NCI-H526 treated with DMSO at 0.1 percent for 48 hours (cell line): Measurements from ENCODE around the gene KLHL29.

Experiments
- DNase-seq: peaks from one replicate; lab custom pipeline; 2025; lab: John Stamatoyannopoulos, UW

The KLHL29 gene

DNA sequence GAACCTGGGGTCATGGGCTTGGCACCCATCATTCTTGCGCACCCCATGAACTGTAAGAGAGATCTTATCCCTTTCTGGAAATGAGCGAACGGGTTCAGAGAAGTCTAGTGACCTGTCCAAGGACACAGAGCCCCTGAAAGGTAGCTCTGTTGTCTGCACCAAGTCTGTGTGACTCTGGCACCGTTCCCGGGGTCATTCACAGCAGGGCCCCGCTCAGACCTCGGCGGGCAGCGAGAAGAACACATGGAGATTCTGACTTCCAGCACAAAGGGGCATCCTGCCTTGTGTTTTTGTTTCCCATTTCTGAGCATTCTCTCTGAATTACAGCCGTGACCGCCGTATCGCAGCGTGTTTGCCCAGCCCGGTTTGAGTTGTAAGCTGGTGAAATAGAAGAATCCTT lies 231.7 kb downstream of the KLHL29 start:
- DNase-seq: no peak

- no peak for DNase-seq
These were observed 232.3 kb downstream of the KLHL29 start for GRCh38 chr2:23617167-23617810.

- no peak for DNase-seq
These were observed 232.8 kb downstream of the KLHL29 start for GRCh38 chr2:23617811-23618215.

DNA sequence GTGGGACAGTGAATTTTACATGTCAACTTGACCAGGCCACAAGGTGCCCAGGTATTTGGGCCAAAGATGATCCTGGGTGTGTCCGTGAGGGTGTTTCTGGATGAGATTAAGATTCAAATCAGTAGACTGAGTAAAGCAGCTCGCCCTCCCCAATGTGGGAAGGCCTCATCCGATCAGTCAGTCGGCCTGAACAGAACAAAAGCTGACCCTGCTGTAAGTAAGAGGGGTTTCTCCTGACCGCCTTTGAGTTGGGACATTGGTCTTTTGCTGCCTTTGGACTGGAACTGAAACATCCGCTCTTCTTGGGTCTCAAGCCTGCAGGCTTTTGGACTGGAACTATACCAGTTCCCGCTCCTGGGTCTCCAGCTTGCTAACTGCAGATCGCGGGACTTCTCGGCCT lies 233.3 kb downstream of the KLHL29 start:
- no peak for DNase-seq

- no peak for DNase-seq
These were observed 234.0 kb downstream of the KLHL29 start for GRCh38 chr2:23618794-23619530.

- no peak for DNase-seq
These were observed 235.0 kb downstream of the KLHL29 start for GRCh38 chr2:23619941-23620340.

- DNase-seq: no peak
These were observed 235.9 kb downstream of the KLHL29 start for GRCh38 chr2:23620841-23621341.

DNA sequence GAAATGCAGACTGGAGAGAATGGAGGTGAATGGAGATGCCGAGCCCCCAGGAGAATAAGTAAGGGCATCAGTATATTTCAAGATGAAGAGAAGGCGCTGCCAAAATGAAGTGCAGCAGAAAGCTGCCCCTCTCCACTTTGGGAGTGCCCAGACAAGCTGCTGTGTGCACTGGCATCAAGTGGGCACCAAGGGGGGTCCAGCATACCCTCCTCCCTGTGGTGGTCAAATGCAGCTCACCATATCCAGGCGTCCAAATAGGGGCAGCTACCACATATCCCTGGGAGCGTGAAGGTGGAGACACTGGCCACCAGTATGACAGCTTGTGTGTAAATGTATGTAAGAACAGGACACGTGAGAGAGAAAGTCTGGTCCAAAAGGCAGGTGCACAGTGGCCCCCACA lies 236.6 kb downstream of the KLHL29 start:
- DNase-seq: no peak

- no peak for DNase-seq
These were observed 237.5 kb downstream of the KLHL29 start for GRCh38 chr2:23622466-23622865.

DNA sequence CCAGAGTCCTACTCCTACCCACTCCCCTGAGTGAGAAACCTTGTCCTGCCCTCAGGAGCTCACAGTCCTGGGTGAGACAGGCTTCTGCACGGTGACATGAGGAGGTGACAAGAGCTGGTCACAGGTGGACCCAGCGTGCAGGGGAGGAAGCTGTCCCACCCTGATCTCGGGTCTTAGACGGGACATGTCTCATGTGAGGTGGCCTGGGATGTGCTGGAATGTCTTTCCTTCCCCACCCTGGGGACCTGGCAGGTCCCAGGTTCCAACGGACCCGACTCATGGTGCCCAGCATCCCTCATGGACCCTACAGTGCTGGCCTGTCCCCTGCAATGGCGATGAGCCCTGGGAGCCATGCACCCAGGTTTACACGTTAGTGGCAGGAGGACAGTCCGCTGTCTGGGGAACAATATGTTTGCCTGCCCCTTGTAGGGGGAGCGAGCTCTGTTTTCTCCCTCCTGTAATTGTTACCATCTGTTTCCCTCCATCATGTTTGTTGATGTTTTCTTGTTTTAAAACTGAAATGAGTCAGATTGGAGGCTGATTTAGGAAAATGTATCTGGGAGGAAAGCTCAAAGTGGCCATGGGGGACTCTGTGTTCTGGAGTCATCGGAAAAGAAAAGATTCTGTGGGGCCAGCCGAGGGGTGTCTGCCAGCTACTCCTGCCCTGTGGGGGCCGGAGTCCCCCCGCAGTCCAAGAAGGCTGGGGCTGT lies 238.1 kb downstream of the KLHL29 start:
- no peak for DNase-seq

DNA sequence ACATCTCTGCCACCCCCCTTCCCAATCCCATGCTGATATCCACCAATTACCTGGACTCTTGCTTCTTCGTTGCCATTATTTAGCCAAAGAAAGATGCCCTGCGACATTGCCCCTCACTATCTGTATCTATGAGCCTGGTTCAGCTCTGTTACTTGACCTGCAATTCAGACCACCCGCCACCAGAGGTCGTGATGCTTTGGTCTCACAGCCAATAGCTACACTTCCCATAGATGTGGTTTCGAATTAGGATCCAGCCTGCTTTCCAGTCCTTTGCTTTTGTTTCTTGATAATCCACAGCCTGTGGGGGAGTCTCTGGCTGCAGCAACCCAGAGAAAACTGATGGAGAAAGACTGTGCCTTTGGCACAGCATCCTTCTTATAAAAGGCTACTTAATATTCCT lies 239.4 kb downstream of the KLHL29 start:
- DNase-seq: no peak

GRCh38 chr2:23624915-23625314 lies 239.9 kb downstream of the KLHL29 start:
- DNase-seq: no peak

GRCh38 chr2:23625726-23626125 lies 240.7 kb downstream of the KLHL29 start:
- DNase-seq: no peak

- DNase-seq: no peak
These were observed 241.8 kb downstream of the KLHL29 start for GRCh38 chr2:23626701-23627230.

GRCh38 chr2:23627236-23628009 lies 242.4 kb downstream of the KLHL29 start:
- DNase-seq: no peak

DNA sequence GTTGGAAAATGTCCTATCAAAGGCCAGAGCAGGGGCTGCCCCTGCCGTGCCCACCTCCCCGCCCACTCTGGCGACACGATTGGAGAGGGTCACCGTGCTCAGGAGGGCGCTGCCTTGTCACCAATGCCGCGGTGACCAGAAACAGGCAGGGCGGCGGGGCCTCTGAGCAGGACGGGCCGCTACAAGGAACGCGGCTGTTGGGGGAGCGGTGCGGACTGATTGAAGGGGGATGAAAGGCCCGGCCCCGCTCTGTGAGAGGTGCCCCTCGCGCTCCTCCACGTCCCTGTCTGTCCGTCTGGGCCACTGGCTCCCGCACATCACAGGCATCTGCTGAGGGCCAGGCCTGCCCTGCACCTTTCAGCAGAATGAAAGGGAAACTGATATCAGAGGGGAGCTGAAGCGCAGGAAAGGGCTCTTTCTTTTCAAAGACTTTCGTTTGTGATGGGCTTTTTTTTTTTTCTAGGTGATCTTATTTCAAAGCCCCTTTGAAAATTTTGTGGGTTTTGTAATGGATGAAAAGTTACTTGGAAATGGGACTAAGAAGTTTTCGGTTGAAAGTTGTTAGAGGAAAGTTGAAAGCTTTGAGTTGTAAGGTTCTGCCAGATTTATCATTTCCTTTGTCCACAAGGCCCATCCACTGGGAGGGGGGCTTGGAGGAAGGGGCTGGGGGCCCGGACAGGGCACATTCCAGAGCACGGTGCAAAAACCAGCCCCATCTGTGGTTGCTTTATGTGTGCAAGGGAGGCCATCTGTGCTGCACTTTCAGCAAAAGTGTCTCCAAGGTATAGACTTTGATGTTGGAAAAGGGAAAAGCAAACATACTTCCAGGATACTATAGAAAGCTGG lies 244.2 kb downstream of the KLHL29 start:
- DNase-seq: no peak

GRCh38 chr2:23629772-23630480 lies 244.9 kb downstream of the KLHL29 start:
- no peak for DNase-seq

DNA sequence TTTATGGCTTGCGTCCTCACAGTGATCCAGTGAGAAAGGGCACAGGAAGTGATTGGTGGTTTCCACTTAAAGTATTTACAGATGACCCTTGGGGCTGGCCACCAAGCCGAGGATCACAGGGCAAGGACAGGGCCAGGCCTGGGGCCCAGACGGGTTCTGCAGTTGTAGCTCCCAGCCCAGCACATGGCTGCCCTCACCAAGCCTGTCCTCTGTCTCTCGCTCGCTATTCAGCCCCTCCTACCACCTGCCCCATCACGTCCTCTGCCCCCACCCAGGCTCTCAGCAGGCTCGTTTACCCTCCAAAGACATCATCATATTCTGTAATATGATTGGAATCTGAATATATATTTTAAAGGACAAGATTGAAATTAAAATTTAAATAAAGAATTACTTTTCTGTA lies 246.0 kb downstream of the KLHL29 start:
- no peak for DNase-seq

DNA sequence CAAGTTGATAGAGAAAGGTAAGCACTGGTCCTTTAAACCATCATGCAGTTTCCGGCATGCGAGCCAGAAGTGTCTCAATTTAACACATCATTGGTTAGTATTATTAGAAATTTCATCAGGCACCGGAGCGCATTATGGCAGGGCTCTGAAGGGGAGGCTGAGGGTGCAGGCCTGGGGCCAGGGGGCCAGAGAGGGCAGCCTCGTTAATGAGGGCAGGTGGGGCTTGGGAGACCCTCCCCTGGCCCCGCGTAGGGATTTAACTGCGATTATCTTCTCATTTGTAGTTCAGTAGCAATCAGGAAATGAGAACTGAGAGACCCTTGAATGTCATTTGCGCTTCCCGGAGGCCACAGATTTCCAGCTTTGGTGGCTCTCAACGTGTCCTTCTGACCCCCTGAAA lies 246.4 kb downstream of the KLHL29 start:
- no peak for DNase-seq

DNA sequence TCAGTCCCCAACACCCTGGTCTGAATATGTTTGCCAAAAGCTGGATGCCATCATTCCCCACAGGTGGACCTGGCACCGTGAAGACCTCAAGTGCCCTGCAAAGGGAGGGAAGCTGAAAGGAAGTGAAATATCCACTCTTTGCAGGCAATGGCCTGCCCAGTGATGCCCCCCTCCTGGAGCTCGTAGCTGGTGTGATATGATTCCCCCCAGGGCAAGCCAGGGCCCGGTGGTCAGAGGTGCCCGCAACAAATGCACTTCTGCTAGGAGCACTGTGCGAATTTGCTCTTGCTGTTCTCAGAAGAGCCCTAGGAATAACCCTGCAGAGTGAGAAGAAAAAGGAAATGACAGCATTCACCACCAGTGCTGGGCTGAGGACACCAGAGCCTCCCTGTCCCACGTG lies 247.4 kb downstream of the KLHL29 start:
- DNase-seq: no peak
